Measurements from ENCODE around the gene PADI1.
A peak's percentile ranks its signal among the peaks of the same experiment; 100 is the strongest.

Gene PADI1

DNA sequence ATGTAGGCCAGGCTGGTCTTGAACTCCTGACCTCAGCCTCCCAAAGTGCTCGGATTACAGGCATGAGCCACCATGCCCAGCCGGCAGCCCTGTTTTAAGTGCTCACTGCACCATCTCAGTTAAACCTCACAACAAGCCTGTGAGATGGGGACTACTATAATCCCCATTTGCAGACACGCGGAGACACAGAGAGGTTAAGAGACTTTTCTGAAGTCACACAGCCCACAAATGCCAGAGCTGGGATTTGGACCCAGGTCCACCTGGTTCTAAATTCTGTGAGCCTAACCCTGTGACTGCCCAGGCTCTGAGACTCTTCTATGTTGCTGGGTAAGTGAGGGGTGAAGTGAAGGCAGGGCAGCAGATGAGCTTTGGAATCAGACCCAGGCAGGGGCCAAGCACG is 6.4 kb downstream of the PADI1 start:
- in situ Hi-C loops (cut with HindIII; ENCODE audit: low sequenced_read_pairs) = no loop called here
- DNase-seq (ENCODE audit: low read depth, low spot score) = no peak
- TF ChIP-seq, protein P1, sequence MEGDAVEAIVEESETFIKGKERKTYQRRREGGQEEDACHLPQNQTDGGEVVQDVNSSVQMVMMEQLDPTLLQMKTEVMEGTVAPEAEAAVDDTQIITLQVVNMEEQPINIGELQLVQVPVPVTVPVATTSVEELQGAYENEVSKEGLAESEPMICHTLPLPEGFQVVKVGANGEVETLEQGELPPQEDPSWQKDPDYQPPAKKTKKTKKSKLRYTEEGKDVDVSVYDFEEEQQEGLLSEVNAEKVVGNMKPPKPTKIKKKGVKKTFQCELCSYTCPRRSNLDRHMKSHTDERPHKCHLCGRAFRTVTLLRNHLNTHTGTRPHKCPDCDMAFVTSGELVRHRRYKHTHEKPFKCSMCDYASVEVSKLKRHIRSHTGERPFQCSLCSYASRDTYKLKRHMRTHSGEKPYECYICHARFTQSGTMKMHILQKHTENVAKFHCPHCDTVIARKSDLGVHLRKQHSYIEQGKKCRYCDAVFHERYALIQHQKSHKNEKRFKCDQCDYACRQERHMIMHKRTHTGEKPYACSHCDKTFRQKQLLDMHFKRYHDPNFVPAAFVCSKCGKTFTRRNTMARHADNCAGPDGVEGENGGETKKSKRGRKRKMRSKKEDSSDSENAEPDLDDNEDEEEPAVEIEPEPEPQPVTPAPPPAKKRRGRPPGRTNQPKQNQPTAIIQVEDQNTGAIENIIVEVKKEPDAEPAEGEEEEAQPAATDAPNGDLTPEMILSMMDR (IDR thresholded peaks at IDR 0.05; ENCODE audit: low read depth, low read length) = no peak
- H3K4me3 ChIP-seq (ENCODE audit: low read depth, low read length) = no peak overlapping the region

DNA sequence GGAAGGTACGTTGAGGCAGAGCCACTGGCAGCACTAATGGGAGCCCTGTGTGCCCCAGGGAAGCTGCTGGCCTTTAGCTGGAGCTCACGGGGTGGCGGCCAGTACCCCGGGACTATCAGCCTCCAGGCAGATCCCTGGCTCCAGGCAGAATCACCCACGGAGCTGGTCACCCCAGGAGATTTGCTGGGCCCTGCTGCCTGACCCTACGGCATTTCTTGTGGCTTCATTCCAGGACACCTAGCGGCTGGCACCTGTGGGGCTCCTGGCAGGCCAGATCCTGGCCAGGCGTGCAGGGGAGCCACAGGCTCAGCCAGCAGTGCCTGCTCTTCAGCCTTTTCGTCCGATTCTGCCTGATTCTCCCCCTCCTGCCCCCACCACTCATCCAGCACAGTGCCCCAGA is 7.1 kb downstream of the PADI1 start:
- H3K4me3 ChIP-seq (ENCODE audit: low read depth, low read length) = no peak overlapping the region
- TF ChIP-seq, protein P1 (IDR thresholded peaks at IDR 0.05; ENCODE audit: low read depth, low read length) = no peak
- in situ Hi-C loops (cut with HindIII; ENCODE audit: low sequenced_read_pairs) = no loop called here
- DNase-seq (ENCODE audit: low read depth, low spot score) = no peak

DNA sequence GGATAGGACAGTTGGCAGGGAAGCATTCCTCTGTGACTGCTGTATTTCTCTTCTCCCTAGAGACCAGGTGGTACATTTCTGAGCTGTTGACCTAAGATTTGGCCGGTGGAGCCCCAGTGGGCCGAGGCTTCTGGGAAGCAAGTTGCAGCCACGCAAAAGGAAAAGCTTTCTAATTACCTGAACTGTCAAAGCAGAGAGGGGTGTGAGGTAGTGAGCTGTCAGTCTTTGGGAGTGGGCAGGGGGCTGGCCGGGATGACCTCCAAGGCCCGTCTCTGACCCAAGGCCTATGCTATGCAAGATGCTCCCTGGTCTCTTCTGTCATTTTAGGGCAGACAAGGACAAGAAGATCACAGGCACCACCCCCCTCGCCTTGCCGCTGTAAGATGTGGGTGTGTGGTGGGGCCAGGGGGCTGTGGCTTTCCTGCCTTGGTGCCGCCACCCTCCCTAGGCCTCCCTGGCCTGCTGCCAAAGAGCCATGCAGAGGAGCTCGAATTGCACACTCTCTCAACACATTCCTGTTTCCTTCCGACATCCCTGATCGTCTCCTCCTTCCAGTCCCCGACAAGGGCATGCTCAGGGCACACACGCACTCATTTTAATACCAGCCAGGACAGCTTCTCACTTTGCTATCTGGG is 7.7 kb downstream of the PADI1 start:
- no peak overlapping the region for H3K4me3 ChIP-seq (ENCODE audit: low read depth, low read length)

DNA sequence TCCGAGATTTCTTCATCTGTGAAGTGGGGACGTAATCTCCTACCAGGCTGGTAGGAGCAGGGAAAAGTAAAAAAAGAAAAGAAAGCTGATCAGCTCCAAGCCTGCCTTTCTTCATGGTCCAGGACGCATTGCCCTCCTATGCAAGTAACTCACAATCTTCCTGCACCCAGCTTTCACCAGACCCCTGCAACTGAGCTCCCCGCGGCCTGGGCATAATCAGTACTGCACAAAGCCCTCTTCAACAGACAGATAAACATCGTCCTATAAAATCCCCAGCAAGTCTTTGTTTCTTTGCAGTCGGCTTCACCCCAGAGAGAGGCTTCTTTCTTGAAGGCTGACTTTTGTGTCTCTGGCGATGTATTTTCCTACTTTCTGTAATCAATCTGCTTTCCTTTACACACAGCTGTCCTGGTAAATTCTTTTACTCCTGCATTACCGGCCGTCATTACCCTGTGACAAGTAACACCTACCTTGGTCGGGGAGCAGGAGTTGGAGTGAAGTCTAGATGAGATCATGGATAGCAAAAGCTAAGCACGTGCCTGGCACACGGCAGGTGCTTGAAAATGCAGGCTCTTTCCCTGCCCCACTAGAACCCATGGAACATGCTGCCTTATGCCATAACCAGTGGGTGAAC is 8.3 kb downstream of the PADI1 start:
- no peak for DNase-seq (ENCODE audit: low read depth, low spot score)
- in situ Hi-C loops (cut with HindIII; ENCODE audit: low sequenced_read_pairs) = no loop called here
- H3K4me3 ChIP-seq (ENCODE audit: low read depth, low read length) = no peak overlapping the region
- TF ChIP-seq, protein P1 (IDR thresholded peaks at IDR 0.05; ENCODE audit: low read depth, low read length) = no peak

More for the DNA sequence above, 7.7 kb downstream of the PADI1 start:
- TF ChIP-seq, protein P1 (IDR thresholded peaks at IDR 0.05; ENCODE audit: low read depth, low read length) = no peak
- DNase-seq (ENCODE audit: low read depth, low spot score) = peak; percentile 75
- in situ Hi-C loops (cut with HindIII; ENCODE audit: low sequenced_read_pairs) = no loop called here

DNA sequence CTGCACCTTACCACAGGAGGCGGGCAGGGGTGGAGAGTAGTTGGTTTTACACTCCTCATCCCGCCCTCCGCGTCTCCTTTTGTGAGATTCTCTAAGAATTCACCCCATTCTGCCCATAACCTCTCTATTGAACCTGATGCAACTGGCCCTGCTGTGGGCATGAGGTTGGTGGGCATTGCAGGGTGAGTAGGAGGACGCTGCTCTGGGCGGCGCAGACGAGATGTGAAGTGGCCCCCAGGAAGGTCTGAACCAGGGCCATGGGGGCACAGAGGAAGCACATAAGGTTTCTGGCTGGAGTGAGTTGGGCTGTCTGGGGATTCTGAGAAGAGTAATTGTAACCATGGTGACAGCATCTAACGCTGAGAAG is 8.8 kb downstream of the PADI1 start:
- TF ChIP-seq, protein P1 (IDR thresholded peaks at IDR 0.05; ENCODE audit: low read depth, low read length) = no peak
- DNase-seq (ENCODE audit: low read depth, low spot score) = no peak
- H3K4me3 ChIP-seq (ENCODE audit: low read depth, low read length) = no peak overlapping the region
- in situ Hi-C loops (cut with HindIII; ENCODE audit: low sequenced_read_pairs) = no loop called here

DNA sequence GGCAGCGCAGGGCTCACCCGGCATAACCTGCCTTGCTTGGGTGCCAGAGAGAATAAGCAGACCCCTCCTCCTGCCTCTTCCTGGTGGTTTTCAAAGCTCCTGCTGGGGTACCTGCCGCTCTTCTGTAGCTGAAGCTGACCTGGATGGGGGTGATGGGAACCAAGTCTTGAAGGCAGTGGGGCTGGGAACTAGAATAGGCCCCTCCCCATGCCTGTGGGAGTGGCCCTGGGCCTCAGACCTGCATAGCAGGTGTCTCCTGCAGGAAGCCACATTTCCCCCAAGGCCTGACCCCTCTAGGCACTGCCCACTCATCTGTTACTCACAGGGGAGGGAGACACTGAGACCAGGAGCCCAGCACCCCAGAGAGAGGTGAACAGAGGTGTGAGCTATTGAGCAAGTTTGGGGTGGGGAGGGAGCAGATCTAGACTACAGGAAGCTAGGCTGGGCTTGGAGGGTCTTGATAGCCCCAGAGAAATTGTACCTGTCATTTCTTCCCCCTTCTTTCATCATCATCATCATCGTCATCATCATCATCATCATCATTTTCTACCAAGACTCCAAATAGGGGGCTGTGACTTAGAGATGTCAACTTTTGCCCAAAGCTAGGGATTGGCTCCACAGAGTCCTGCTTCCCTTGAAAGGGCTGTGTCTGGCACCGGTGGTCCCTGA is 10.1 kb downstream of the PADI1 start:
- no peak overlapping the region for H3K4me3 ChIP-seq (ENCODE audit: low read depth, low read length)
- DNase-seq (ENCODE audit: low read depth, low spot score) = no peak
- in situ Hi-C loops (cut with HindIII; ENCODE audit: low sequenced_read_pairs) = no loop called here
- TF ChIP-seq, protein P1 (IDR thresholded peaks at IDR 0.05; ENCODE audit: low read depth, low read length) = no peak

Data from astrocyte of the spinal cord (primary cell).